KMS-11 (cell line): ENCODE data around the gene FBXL7.

Experiments
- H2AFZ ChIP-seq: fragments of 200-600 bp; sonication (generic); 2 replicates; pipeline ENCODE4 v1.6.1; 2016; ENCODE audit warnings: antibody characterized with exemption, mixed run types, low read depth
- H3K27ac ChIP-seq: fragments of 200-600 bp; sonication (generic); 2 replicates; pipeline ENCODE4 v1.6.1; 2016; ENCODE audit warnings: mild to moderate bottlenecking, mixed run types
- H3K27me3 ChIP-seq: fragments of 200-600 bp; sonication (generic); 2 replicates; pipeline ENCODE4 v1.6.1; 2017; ENCODE audit warnings: mild to moderate bottlenecking, low read depth, mixed run types, moderate library complexity; ENCODE audit not compliant: insufficient read depth
- H3K36me3 ChIP-seq: fragments of 200-600 bp; sonication (generic); 2 replicates; pipeline ENCODE4 v1.6.1; 2017; ENCODE audit warnings: mild to moderate bottlenecking, mixed run types; ENCODE audit not compliant: insufficient read depth
- H3K4me1 ChIP-seq: fragments of 200-600 bp; sonication (generic); 2 replicates; pipeline ENCODE4 v1.6.1; 2016; ENCODE audit warnings: mild to moderate bottlenecking, low read depth, mixed run types; ENCODE audit not compliant: poor library complexity, severe bottlenecking
- H3K4me2 ChIP-seq: fragments of 200-600 bp; sonication (generic); 2 replicates; pipeline ENCODE4 v1.7.0; 2016; ENCODE audit warnings: mild to moderate bottlenecking, mixed run types
- H3K4me3 ChIP-seq: fragments of 200-600 bp; sonication (generic); IDR thresholded peaks from 2 replicates; pipeline ENCODE4 v1.6.1; 2017; ENCODE audit warnings: low read depth, low read length, mixed read lengths; ENCODE audit not compliant: insufficient read depth
- H3K79me2 ChIP-seq: fragments of 200-600 bp; sonication (generic); 2 replicates; pipeline ENCODE4 v1.6.1; 2016; ENCODE audit warnings: low read depth, mixed run types; ENCODE audit not compliant: insufficient read depth
- H3K9ac ChIP-seq: fragments of 200-600 bp; sonication (generic); 2 replicates; pipeline ENCODE4 v1.6.1; 2016; ENCODE audit warnings: mild to moderate bottlenecking, mixed run types
- H4K20me1 ChIP-seq: fragments of 200-600 bp; sonication (generic); 2 replicates; pipeline ENCODE4 v1.6.1; 2016; ENCODE audit warnings: mild to moderate bottlenecking, mixed run types; ENCODE audit not compliant: insufficient read depth
- CTCF ChIP-seq: fragments of 200-600 bp; sonication (generic); conservative IDR thresholded peaks from 2 replicates; pipeline ENCODE4 v1.6.1; 2017; ENCODE audit warnings: low read depth, mild to moderate bottlenecking, antibody characterized with exemption, low read length, moderate library complexity, mixed read lengths

Gene FBXL7

GRCh38 chr5:15926586-15926985 lies 426.6 kb downstream of the FBXL7 start:
- Histone ChIP-seq H4K20me1 (no peaks in the 10 kb centered on the region; the same call in 1 of the 2 replicates), H2AFZ (no peak overlapping the region), H3K27ac (no peak overlapping the region), H3K27me3 (no peaks in the 10 kb centered on the region), H3K79me2 (no peaks in the 10 kb centered on the region), H3K9ac (no peak overlapping the region), H3K4me3 (no peak overlapping the region), H3K4me1 (no peaks in the 10 kb centered on the region), H3K36me3 (no peaks in the 10 kb centered on the region), H3K4me2 (no peak overlapping the region)
- no peak for TF ChIP-seq CTCF

GRCh38 chr5:15927710-15928380 lies 427.9 kb downstream of the FBXL7 start:
- H3K4me1 ChIP-seq = peaks cover 6% of the 10 kb centered on the region
- H3K27ac ChIP-seq = no peak overlapping the region
- no peak overlapping the region for H2AFZ ChIP-seq
- no peaks in the 10 kb centered on the region for H3K79me2 ChIP-seq
- no peaks in the 10 kb centered on the region for H3K27me3 ChIP-seq
- no peak overlapping the region for H3K9ac ChIP-seq
- no peak overlapping the region for H3K4me3 ChIP-seq
- no peaks in the 10 kb centered on the region; the same call in 1 of the 2 replicates for H4K20me1 ChIP-seq
- H3K36me3 ChIP-seq = no peaks in the 10 kb centered on the region
- no peak for TF ChIP-seq CTCF
- no peak overlapping the region for H3K4me2 ChIP-seq

GRCh38 chr5:15929611-15930263 lies 429.8 kb downstream of the FBXL7 start:
- H2AFZ ChIP-seq = no peak overlapping the region
- H3K36me3 ChIP-seq = no peaks in the 10 kb centered on the region
- H4K20me1 ChIP-seq = no peaks in the 10 kb centered on the region; the same call in 1 of the 2 replicates
- no peak for TF ChIP-seq CTCF
- no peak overlapping the region for H3K4me3 ChIP-seq
- H3K79me2 ChIP-seq = no peaks in the 10 kb centered on the region
- H3K9ac ChIP-seq = no peak overlapping the region
- H3K4me2 ChIP-seq = no peak overlapping the region
- no peak overlapping the region for H3K27ac ChIP-seq
- H3K4me1 ChIP-seq = peaks cover 16% of the 10 kb centered on the region
- no peaks in the 10 kb centered on the region for H3K27me3 ChIP-seq

GRCh38 chr5:15932066-15932465 lies 432.1 kb downstream of the FBXL7 start:
- no peaks in the 10 kb centered on the region for H3K79me2 ChIP-seq
- no peak overlapping the region for H3K4me2 ChIP-seq
- no peaks in the 10 kb centered on the region for H3K36me3 ChIP-seq
- no peak overlapping the region for H3K4me3 ChIP-seq
- no peak for TF ChIP-seq CTCF
- H3K4me1 ChIP-seq = peaks cover 16% of the 10 kb centered on the region
- no peaks in the 10 kb centered on the region for H3K27me3 ChIP-seq
- no peaks in the 10 kb centered on the region; the same call in 1 of the 2 replicates for H4K20me1 ChIP-seq
- H3K9ac ChIP-seq = no peak overlapping the region
- no peak overlapping the region for H3K27ac ChIP-seq
- no peak overlapping the region for H2AFZ ChIP-seq
